Erythroblast (primary cell): ENCODE results near the gene ALS2CL.

Experiments used
- DNase-seq, 2 experiments: peaks; one replicate each; lab custom pipeline; 2025; lab: John Stamatoyannopoulos, UW
- GATA1 ChIP-seq: IDR thresholded peaks from 2 replicates; pipeline ENCODE4 v1.6.1; 2011; ENCODE audit warnings: low read depth, mild to moderate bottlenecking, control low read depth, low read length, moderate library complexity
- POLR2A ChIP-seq: IDR thresholded peaks from 2 replicates; pipeline ENCODE4 v1.6.1; 2011; ENCODE audit warnings: mild to moderate bottlenecking, low read length

Gene ALS2CL

DNA sequence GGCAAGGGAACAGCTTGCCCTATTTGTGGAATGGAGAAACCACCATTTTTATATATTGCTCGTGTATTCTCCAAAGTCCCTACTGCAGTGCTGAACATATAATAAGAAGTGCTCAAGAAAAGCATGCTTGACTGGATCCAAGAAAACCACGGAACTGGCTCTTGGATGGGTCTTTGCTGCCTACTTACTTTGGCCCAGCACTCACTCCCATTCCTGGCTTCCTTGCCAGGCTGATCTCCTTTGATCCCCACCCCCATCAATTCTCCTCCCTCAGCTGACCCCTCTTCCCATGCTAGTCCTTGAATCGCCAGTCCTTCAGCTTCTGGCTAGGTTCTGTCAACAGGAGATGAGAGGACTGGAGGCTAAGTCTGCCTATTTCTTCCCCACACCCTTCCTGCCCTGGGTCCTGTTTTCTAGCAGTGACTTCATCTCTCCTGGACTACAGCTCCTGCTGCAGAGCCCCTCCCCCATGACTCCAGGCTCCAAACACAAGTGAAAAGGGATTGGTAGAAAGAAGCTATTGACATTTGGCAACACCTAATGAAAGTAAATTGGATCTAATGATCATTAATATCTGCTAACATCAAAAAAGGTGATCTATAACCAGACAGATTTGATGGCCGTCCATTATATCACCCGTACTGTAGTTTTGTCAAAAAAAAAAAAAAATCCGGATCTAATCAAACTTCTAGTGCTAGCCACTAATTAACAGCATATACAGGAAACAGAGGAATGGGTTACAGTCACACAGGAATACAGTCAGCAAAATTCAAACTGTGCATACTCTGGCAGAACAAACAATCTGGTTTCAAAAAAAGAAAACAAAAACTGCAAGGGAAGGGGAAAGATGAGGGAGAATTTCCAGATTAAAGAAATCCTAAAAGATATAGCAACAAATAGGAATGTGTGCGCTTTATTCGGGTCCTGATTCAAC, 73.4 kb downstream of the ALS2CL start:
- no peak for DNase-seq
- TF ChIP-seq GATA1 (no peak), POLR2A (no peak)
